Fibroblast of lung (primary cell): ENCODE measurements around the gene SHANK1. TPM values are rescaled to one million over a fixed set of nuclear protein-coding genes. Genes with fewer than 3 reads are reported as not detected.

ENCODE experiments used
- DNase-seq, 2 donors: peaks; one replicate each; pipeline versions ENCODE4 v3.0.0 to v3.0.0-alpha.2; 2010; ENCODE audit warnings: low read depth in 2 of 2
- H2AFZ ChIP-seq: 2 replicates; pipeline ENCODE4 v1.5.1; 2012; ENCODE audit warnings: low read length, control low read depth, inconsistent platforms
- H3K27ac ChIP-seq: 2 replicates; pipeline ENCODE4 v1.5.1; 2011; ENCODE audit warnings: low read length, control low read depth; ENCODE audit not compliant: insufficient read depth
- H3K27me3 ChIP-seq: 2 replicates; pipeline ENCODE4 v1.5.1; 2011; ENCODE audit warnings: mild to moderate bottlenecking, low read length; ENCODE audit not compliant: control insufficient read depth, insufficient read depth
- H3K36me3 ChIP-seq: 2 replicates; pipeline ENCODE4 v1.5.1; 2011; ENCODE audit warnings: low read length; ENCODE audit not compliant: control insufficient read depth, insufficient read depth
- H3K4me1 ChIP-seq: 2 replicates; pipeline ENCODE4 v1.5.1; 2011; ENCODE audit warnings: low read length; ENCODE audit not compliant: control insufficient read depth, insufficient read depth; ENCODE audit errors: extremely low read depth
- H3K4me2 ChIP-seq: 2 replicates; pipeline ENCODE4 v1.5.1; 2011; ENCODE audit warnings: low read length, control low read depth; ENCODE audit not compliant: insufficient read depth; ENCODE audit errors: extremely low read depth
- H3K4me3 ChIP-seq, 4 experiments: fragments of 200-600 bp in 1 of 4; sonication (generic) in 1 of 4; replicated peaks in 1 of 4; 2 replicates each; pipeline ENCODE4 v1.5.1; 2011 to 2016; ENCODE audit warnings: low read length in 4 of 4, low read depth in 3 of 4, mild to moderate bottlenecking in 3 of 4, control low read depth in 2 of 4, inconsistent platforms in 1 of 4, mixed read lengths in 1 of 4; ENCODE audit not compliant: insufficient read depth in 1 of 4; ENCODE audit errors: control extremely low read depth in 1 of 4
- H3K79me2 ChIP-seq: 2 replicates; pipeline ENCODE4 v1.5.1; 2012; ENCODE audit warnings: mild to moderate bottlenecking, low read length, inconsistent platforms; ENCODE audit not compliant: control insufficient read depth, insufficient read depth
- H3K9ac ChIP-seq: 2 replicates; pipeline ENCODE4 v1.5.1; 2011; ENCODE audit warnings: mild to moderate bottlenecking, low read length, control low read depth; ENCODE audit not compliant: insufficient read depth
- H3K9me3 ChIP-seq: 2 replicates; pipeline ENCODE4 v1.5.1; 2012; ENCODE audit warnings: low read depth, low read length; ENCODE audit not compliant: control insufficient read depth, insufficient read depth
- H4K20me1 ChIP-seq: 2 replicates; pipeline ENCODE4 v1.5.1; 2011; ENCODE audit warnings: low read length; ENCODE audit not compliant: control insufficient read depth, insufficient read depth; ENCODE audit errors: extremely low read depth
- EZH2 ChIP-seq: IDR thresholded peaks from 2 replicates; pipeline ENCODE4 v1.5.1; 2012; ENCODE audit warnings: low read length, control low read depth, mild to moderate bottlenecking; ENCODE audit errors: missing control alignments
- polyA plus RNA-seq, 2 donors: library from polyadenylated mRNA; depleted of rRNA in 1 of 2; stranded (reverse) in 1 of 2; unstranded in 1 of 2; fragments of >200 nt; gene quantifications; 2 replicates each; pipeline ENCODE4 v1.2.1, GENCODE V29; 2011 to 2012; ENCODE audit warnings: missing spikeins in 1 of 2
- total RNA-seq: library from RNA; depleted of rRNA; stranded (reverse); fragments of >200 nt; gene quantifications from 2 replicates; pipeline ENCODE4 v1.2.1, GENCODE V29; 2014
- TF ChIP-seq, protein P1 (sequence below), 2 donors: IDR thresholded peaks in 1 of 2; conservative IDR thresholded peaks in 1 of 2; 1 replicate in 1 of 2; 2 replicates in 1 of 2; pipeline ENCODE4 v1.5.1; 2011 to 2012; ENCODE audit warnings: low read length in 2 of 2, control low read depth in 1 of 2, inconsistent platforms in 1 of 2, low read depth in 1 of 2, mild to moderate bottlenecking in 1 of 2

Gene SHANK1
- total and polyA plus RNA-seq, 2 donors (not counting 1 experiment from before 2014, with no cell fraction given) = 1.4 to 7.9 TPM

DNA sequence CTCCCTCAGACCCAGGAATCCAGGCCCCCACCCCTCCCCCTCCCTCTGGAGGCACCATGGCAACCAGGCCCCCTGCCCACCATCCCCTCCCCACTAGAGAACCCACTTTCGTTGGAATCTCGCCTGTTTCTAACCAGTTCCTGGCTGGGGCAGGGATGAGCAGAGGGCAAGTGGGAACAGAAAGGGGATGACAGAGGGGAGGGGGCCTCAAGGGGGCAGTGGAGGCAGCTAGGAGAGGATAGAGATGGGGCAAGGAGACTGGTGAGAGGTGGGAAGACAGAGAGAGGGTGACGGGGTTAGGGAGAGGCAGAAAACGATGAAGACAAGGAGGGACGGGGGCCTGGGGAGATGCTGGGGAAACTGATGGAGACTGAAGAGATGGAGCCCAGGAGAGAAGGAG, 70.9 kb downstream of the SHANK1 start:
- H3K9me3 ChIP-seq = no peaks in the 10 kb centered on the region
- H3K9ac ChIP-seq = no peak overlapping the region
- H3K27ac ChIP-seq = no peak overlapping the region
- no peaks in the 10 kb centered on the region for H3K79me2 ChIP-seq
- H3K4me2 ChIP-seq = no peak overlapping the region
- H3K4me3 ChIP-seq = no peak overlapping the region
- TF ChIP-seq EZH2 = no peak
- TF ChIP-seq, protein P1, sequence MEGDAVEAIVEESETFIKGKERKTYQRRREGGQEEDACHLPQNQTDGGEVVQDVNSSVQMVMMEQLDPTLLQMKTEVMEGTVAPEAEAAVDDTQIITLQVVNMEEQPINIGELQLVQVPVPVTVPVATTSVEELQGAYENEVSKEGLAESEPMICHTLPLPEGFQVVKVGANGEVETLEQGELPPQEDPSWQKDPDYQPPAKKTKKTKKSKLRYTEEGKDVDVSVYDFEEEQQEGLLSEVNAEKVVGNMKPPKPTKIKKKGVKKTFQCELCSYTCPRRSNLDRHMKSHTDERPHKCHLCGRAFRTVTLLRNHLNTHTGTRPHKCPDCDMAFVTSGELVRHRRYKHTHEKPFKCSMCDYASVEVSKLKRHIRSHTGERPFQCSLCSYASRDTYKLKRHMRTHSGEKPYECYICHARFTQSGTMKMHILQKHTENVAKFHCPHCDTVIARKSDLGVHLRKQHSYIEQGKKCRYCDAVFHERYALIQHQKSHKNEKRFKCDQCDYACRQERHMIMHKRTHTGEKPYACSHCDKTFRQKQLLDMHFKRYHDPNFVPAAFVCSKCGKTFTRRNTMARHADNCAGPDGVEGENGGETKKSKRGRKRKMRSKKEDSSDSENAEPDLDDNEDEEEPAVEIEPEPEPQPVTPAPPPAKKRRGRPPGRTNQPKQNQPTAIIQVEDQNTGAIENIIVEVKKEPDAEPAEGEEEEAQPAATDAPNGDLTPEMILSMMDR (conservative IDR thresholded peaks at IDR 0.05 in 1 of 2, IDR thresholded peaks at IDR 0.05 in 1 of 2; ENCODE audit: low read depth in 1 of 2, low read length in 2 of 2) = no peak
- no peak for DNase-seq
- H2AFZ ChIP-seq = no peak overlapping the region
- H3K36me3 ChIP-seq = no peaks in the 10 kb centered on the region
- H3K4me1 ChIP-seq = no peaks in the 10 kb centered on the region
- H4K20me1 ChIP-seq = no peaks in the 10 kb centered on the region
- no peaks in the 10 kb centered on the region for H3K27me3 ChIP-seq

DNA sequence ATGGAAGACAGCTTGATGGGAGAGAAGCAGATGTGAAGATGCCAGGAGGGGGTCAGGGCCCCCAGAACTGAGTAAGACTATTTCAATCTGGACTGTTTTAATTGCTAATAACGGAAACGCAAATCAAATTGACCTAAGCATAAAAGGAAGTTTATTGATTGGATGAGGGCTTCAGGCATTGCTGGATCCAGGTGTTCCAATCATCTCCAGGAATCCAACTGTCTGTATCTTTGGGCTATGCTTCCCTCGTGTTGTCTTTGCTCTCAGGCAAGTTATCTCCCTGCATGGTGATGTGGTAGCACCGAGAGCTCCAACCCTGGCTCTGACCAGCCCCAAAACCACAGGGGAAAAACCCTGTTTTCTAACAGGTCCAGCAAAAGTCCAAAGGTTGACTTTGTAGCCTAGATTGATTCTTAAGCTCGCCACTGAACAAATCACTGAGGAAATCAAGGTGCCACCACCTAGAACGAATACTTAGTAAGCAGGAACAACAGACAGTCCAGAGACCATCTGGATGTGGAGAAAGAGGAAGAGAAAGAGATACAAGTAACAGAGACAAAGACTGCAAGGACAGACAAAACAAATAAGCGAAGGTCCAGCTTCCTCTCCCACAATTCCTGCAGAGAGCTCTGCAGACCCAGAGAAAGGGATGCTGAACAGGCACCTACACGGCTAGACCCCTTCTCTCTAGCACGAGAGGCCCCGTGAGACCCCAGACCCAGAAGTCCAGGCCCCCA, 71.6 kb downstream of the SHANK1 start:
- H3K9ac ChIP-seq = no peak overlapping the region
- H3K4me3 ChIP-seq = no peak overlapping the region
- H3K27ac ChIP-seq = no peak overlapping the region
- H3K79me2 ChIP-seq = no peaks in the 10 kb centered on the region
- H3K27me3 ChIP-seq = no peaks in the 10 kb centered on the region
- no peaks in the 10 kb centered on the region for H3K36me3 ChIP-seq
- DNase-seq = no peak
- H3K4me1 ChIP-seq = no peaks in the 10 kb centered on the region
- H3K9me3 ChIP-seq = no peaks in the 10 kb centered on the region
- no peak overlapping the region for H3K4me2 ChIP-seq
- TF ChIP-seq EZH2 = no peak
- H2AFZ ChIP-seq = no peak overlapping the region
- H4K20me1 ChIP-seq = no peaks in the 10 kb centered on the region

DNA sequence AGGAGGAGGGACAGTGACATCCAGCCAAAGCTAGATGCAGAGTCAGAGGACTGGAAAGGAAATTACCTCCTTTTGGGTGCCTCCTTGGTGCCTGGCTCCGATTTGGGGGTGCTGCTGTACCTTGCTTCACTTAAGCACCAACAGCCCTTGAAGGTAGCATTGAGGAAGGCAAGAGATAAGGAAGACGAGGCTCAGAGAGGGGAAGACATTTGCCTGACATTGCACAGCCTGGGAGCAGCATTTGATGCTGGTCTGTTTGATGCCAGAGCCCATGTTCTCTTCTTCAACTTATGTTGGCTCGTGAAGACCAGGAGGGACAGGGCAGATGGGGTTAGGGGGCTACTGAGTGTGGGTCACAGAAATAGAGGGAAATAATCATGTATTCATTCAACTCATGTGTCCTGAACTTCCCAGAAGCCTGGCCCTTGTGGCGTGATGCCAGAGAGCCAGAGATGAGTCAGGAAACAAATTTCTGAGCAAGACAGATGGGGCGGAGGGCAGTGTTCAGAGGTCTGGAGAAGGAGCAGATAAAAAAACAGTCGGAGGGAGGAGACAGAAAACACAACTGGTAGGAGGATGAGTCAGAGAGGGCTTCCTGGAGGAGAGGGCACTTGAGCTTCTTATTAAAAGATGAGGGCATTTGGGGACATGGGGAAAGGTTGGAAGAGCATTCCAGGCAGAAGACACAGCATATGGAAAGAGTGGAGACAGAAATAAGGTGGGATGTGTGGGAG, 73.4 kb downstream of the SHANK1 start:
- Histone ChIP-seq H4K20me1 (no peaks in the 10 kb centered on the region), H3K79me2 (no peaks in the 10 kb centered on the region), H3K9ac (no peak overlapping the region), H3K9me3 (no peaks in the 10 kb centered on the region), H3K4me3 (no peak overlapping the region), H2AFZ (no peak overlapping the region), H3K4me1 (no peaks in the 10 kb centered on the region), H3K27me3 (no peaks in the 10 kb centered on the region), H3K27ac (no peak overlapping the region), H3K4me2 (no peak overlapping the region), H3K36me3 (no peaks in the 10 kb centered on the region)
- TF ChIP-seq, protein P1 (conservative IDR thresholded peaks at IDR 0.05 in 1 of 2, IDR thresholded peaks at IDR 0.05 in 1 of 2; ENCODE audit: low read depth in 1 of 2, low read length in 2 of 2) = no peak
- no peak for TF ChIP-seq EZH2
- DNase-seq = peak; percentile 25 to 26
